Ovary (tissue), 9 donors: ENCODE data around the gene SCART1. TPM values are rescaled to one million over a fixed set of nuclear protein-coding genes. Genes with fewer than 3 reads are reported as not detected.

Source experiments
- DNase-seq, 5 donors: peaks; one replicate each; pipeline ENCODE4 v3.0.0-alpha.2; 2019 to 2020
- H3K27ac ChIP-seq, 2 donors: fragments of 200-600 bp; one replicate each; pipeline versions ENCODE4 v1.5.1 to v1.8.0; 2019 to 2022
- H3K27me3 ChIP-seq: fragments of 200-600 bp; one replicate; pipeline ENCODE4 v1.8.0; 2022
- H3K36me3 ChIP-seq: fragments of 200-600 bp; sonication (generic); one replicate; pipeline ENCODE4 v1.5.1; 2019
- H3K4me1 ChIP-seq: one replicate; pipeline ENCODE4 v1.8.1; 2013; ENCODE audit warnings: mild to moderate bottlenecking, moderate library complexity; ENCODE audit not compliant: insufficient read depth
- H3K4me3 ChIP-seq: fragments of 200-600 bp; sonication (generic); one replicate; pipeline ENCODE4 v1.5.1; 2017
- H3K9me3 ChIP-seq, 2 donors: fragments of 200-600 bp in 1 of 2; sonication (generic) in 1 of 2; one replicate each; pipeline versions ENCODE4 v1.5.1 to v1.8.1; 2013 to 2019; ENCODE audit warnings: mild to moderate bottlenecking in 1 of 2, moderate library complexity in 1 of 2
- EP300 ChIP-seq: sonication (generic); formaldehyde crosslinking; IDR thresholded peaks from one replicate; pipeline ENCODE4 v1.6.1; 2017; ENCODE audit warnings: antibody characterized with exemption
- POLR2A ChIP-seq: fragments of 450-650 bp; IDR thresholded peaks from one replicate; pipeline ENCODE4 v1.6.1; 2017; ENCODE audit warnings: antibody characterized with exemption, mild to moderate bottlenecking, moderate library complexity
- WGBS, 3 donors: extraction: QIAGEN DNeasy Blood & Tissue Kit in 1 of 3; methylation state at CpG; one replicate each; pipeline versions ENCODE4 v1.1.5 to v1.1.7; 2013 to 2017; 5-methylcytosine and 5-hydroxymethylcytosine counted together
- intact Hi-C, 4 donors: fragments of 100-400 bp; cut with DNase I; formaldehyde crosslinking; loops; one replicate each; pipeline versions ENCODE4 v1.11.0 to v1.15.1; 2022 to 2023
- polyA plus RNA-seq, 2 donors: library from polyadenylated mRNA; stranded (reverse); fragments of 200-250 nt in 1 of 2; fragments of 350-450 nt in 1 of 2; fragmentation: Illumina TruSeq in 1 of 2; extraction: RNeasy Lipid Tissue Mini Kit (QIAGEN cat#74804) in 1 of 2; gene quantifications; one replicate each; pipeline ENCODE4 v1.2.3, GENCODE V29; 2013 to 2014
- total RNA-seq, 7 donors: library from RNA; depleted of rRNA in 2 of 7; stranded (reverse); fragments of >200 nt in 2 of 7; fragmentation: NEBNext Ultra II Directional in 3 of 7; extraction: Animal tissue kit (Norgen Biotek cat#: 25700) in 3 of 7; gene quantifications; one replicate each; pipeline versions ENCODE4 v1.1.0 to v1.2.4, GENCODE V29; 2016 to 2023
- TF ChIP-seq, protein P1 (sequence below), 3 donors: fragments of 450-650 bp in 2 of 3; fragments of 200-600 bp in 1 of 3; IDR thresholded peaks; one replicate each; pipeline versions ENCODE4 v1.5.1 to v1.8.0; 2016 to 2022; ENCODE audit warnings: antibody characterized with exemption in 3 of 3, mild to moderate bottlenecking in 1 of 3
- donor health status: DM: no; HTN: no; CAD: no; lungs with moderate emphysema.
- donor health status: DM: no; HTN: no; CAD: no.
- donor health status: Bipolar disorder and iron deficiency.
- donor health status: DM: yes; HTN: yes; CAD: no.
- donor health status: DM: no; HTN: no; CAD: no.
- donor health status: DM: yes; HTN: yes; CAD: no.

Gene SCART1
- total and polyA plus RNA-seq, 9 donors = 0.71 to 5.0 (median 2.7) TPM

DNA sequence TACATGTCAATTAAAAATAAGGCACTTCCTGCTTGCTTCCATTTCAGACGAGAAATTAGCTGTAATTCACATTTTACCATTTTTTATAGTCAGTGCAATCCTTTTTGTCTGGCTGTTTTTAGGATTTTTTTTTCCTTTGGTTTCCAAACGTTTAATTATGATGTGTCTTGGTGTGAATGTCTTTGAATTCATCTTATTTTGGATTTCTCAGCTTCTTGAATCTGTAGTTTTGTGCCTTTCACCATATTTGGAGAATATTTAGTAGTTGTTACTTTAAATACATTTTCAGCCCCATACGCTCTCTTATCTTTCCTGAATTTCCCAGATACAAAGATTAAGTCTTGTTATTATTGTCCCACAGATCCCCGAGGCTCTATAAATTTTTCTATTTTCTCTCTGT is 2.4 kb upstream of the SCART1 start:
- Histone ChIP-seq H3K36me3 (no peaks in the 10 kb centered on the region), H3K27ac (no peak overlapping the region), H3K9me3 (peaks cover 0 to 4% of the 10 kb centered on the region in 2 donors), H3K4me3 (no peak overlapping the region), H3K4me1 (no peaks in the 10 kb centered on the region), H3K27me3 (no peaks in the 10 kb centered on the region)
- DNase-seq = no peak
- intact Hi-C loops = no loop called here
- WGBS, 3 donors = 49 to 58% (median 53%) methylated on average over 4 of the region's 4 CpGs
- TF ChIP-seq EP300 (no peak), POLR2A (no peak)
- TF ChIP-seq, protein P1, sequence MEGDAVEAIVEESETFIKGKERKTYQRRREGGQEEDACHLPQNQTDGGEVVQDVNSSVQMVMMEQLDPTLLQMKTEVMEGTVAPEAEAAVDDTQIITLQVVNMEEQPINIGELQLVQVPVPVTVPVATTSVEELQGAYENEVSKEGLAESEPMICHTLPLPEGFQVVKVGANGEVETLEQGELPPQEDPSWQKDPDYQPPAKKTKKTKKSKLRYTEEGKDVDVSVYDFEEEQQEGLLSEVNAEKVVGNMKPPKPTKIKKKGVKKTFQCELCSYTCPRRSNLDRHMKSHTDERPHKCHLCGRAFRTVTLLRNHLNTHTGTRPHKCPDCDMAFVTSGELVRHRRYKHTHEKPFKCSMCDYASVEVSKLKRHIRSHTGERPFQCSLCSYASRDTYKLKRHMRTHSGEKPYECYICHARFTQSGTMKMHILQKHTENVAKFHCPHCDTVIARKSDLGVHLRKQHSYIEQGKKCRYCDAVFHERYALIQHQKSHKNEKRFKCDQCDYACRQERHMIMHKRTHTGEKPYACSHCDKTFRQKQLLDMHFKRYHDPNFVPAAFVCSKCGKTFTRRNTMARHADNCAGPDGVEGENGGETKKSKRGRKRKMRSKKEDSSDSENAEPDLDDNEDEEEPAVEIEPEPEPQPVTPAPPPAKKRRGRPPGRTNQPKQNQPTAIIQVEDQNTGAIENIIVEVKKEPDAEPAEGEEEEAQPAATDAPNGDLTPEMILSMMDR (IDR thresholded peaks at IDR 0.05) = no peak

DNA sequence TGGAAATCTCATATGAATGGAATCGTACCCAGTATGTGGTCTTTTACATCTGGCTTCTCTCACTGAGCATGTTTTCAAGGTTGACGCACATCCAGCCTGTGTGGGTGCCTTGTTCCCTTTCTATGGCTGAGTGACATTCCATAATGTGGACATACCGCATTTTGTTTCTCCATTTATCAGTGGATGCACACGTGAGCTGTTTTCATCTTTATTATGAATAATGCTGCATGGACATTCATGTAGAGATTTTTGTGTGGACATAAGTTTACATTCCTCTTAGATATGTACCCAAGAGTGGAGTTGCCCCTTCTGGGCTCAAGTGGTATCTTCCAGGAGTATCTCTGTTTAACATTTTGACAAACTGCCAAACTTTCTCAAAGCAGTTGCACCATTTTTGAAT is 1.3 kb upstream of the SCART1 start:
- WGBS, 3 donors = 79 to 86% (median 80%) methylated on average over 4 of the region's 4 CpGs
- H3K36me3 ChIP-seq = no peaks in the 10 kb centered on the region
- no peaks in the 10 kb centered on the region for H3K4me1 ChIP-seq
- TF ChIP-seq, protein P1 (IDR thresholded peaks at IDR 0.05) = no peak
- TF ChIP-seq POLR2A (no peak), EP300 (no peak)
- intact Hi-C loops = no loop called here
- H3K4me3 ChIP-seq = no peak overlapping the region
- no peaks in the 10 kb centered on the region for H3K27me3 ChIP-seq
- no peak for DNase-seq
- H3K9me3 ChIP-seq = no peaks in the 10 kb centered on the region
- no peak overlapping the region for H3K27ac ChIP-seq

- Histone ChIP-seq H3K27me3 (no peaks in the 10 kb centered on the region), H3K4me3 (no peak overlapping the region), H3K4me1 (no peaks in the 10 kb centered on the region), H3K36me3 (no peaks in the 10 kb centered on the region), H3K27ac (no peak overlapping the region), H3K9me3 (no peaks in the 10 kb centered on the region)
- intact Hi-C loops = no loop called here
- TF ChIP-seq POLR2A (no peak), EP300 (no peak)
- TF ChIP-seq, protein P1 (IDR thresholded peaks at IDR 0.05) = no peak
- 76 to 89% (median 83%) methylated on average over 10 of the region's 10 CpGs for WGBS, 3 donors
- DNase-seq = no peak
These were observed 604 bp downstream of the SCART1 start for GRCh38 chr10:133454204-133454893.

DNA sequence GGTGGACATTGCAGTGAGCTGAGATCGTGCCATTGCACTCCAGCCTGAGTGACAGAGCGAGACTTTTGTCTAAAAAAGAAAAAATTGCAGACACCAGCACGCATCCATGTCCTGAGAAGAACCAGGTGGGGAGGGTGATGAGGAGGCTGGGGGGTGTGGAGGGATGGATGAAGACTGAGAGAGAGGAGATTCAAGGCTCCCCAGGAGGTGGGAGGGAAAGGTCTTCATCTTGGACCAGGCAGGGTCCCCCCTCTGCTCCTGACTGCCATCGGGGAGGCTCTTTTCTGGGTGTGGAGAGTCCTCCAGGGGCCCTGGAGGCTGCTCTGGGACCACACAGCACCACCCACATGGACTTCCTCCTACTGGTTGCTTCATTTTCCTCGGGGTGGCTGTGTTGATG is 1.5 kb downstream of the SCART1 start:
- no peak for DNase-seq
- Histone ChIP-seq H3K27ac (no peak overlapping the region), H3K4me3 (no peak overlapping the region), H3K27me3 (no peaks in the 10 kb centered on the region), H3K9me3 (no peaks in the 10 kb centered on the region), H3K36me3 (no peaks in the 10 kb centered on the region), H3K4me1 (no peaks in the 10 kb centered on the region)
- intact Hi-C loops = no loop called here
- 81 to 87% (median 86%) methylated on average over 5 of the region's 5 CpGs for WGBS, 3 donors
- TF ChIP-seq, protein P1 (IDR thresholded peaks at IDR 0.05) = no peak
- no peak for TF ChIP-seq EP300
- no peak for TF ChIP-seq POLR2A
